K562 (cell line): ENCODE data around the gene TMEM174. TPM values are rescaled to one million over a fixed set of nuclear protein-coding genes. Genes with fewer than 3 reads are reported as not detected.
A peak's percentile ranks its signal among the peaks of the same experiment; 100 is the strongest.

Experiments used
- ATAC-seq: fragments of 200-7000 bp; cut with Tn5 transposase; 3 replicates; pipeline ENCODE4 v1.9.1; 2020; ENCODE audit warnings: moderate library complexity
- BruUV-seq: library from RNA; stranded (reverse); fragments of 400-500 nt; replicated peaks from 2 replicates; lab custom pipeline; 2021; lab: Mats Ljungman, UMichigan
- CTCF ChIA-PET: fragments of 300-600 bp; formaldehyde crosslinking; extraction: SDS; loops from one replicate; lab custom pipeline; 2021; ENCODE audit warnings: low intra/inter-chr PET ratio; lab: Yijun Ruan, JAX
- POLR2A ChIA-PET: fragments of 300-600, 350-650 bp; sonication (Branson Sonifier 250); formaldehyde crosslinking; extraction: SDS; loops from one replicate; lab custom pipeline; 2021; ENCODE audit warnings: antibody characterized with exemption, inconsistent platforms; lab: Yijun Ruan, JAX
- DNase-seq, 4 experiments: peaks; one replicate each; pipeline versions ENCODE4 v3.0.0 to v3.0.0-alpha.2; 2011 to 2018; ENCODE audit warnings: low spot score in 3 of 4, mixed read lengths in 3 of 4; ENCODE audit errors: extremely low read depth in 1 of 4
- FAIRE-seq: peaks from 2 replicates; lab custom pipeline; 2011; peaks lifted over from hg19 to GRCh38; lab: Jason Lieb, UNC
- H2AFZ ChIP-seq: 2 replicates; pipeline ENCODE4 v1.6.0; 2011; ENCODE audit warnings: low read depth, low read length, control low read depth, inconsistent platforms
- H3K27ac ChIP-seq: fragments of 200-600 bp; 3 replicates; pipeline ENCODE4 v1.8.0; 2011; ENCODE audit warnings: low read depth, mild to moderate bottlenecking, control low read depth, inconsistent platforms, low read length, moderate library complexity, mixed read lengths; ENCODE audit errors: extremely low read depth
- H3K27me3 ChIP-seq, 2 experiments: fragments of 300-600 bp in 1 of 2; 2 replicates in 1 of 2; 3 replicates in 1 of 2; pipeline versions ENCODE4 v1.6.0 to v1.8.0; 2011; ENCODE audit warnings: inconsistent platforms in 2 of 2, low read length in 2 of 2, mild to moderate bottlenecking in 1 of 2, mixed read lengths in 1 of 2, moderate library complexity in 1 of 2; ENCODE audit not compliant: control insufficient read depth in 2 of 2, insufficient read depth in 2 of 2
- H3K36me3 ChIP-seq: fragments of 300-600 bp; 3 replicates; pipeline ENCODE4 v1.8.0; 2011; ENCODE audit warnings: mild to moderate bottlenecking, low read length, inconsistent platforms; ENCODE audit not compliant: control insufficient read depth, insufficient read depth
- H3K4me1 ChIP-seq, 2 experiments: fragments of 200-600 bp in 1 of 2; replicated peaks in 1 of 2; 2 replicates in 1 of 2; 3 replicates in 1 of 2; pipeline versions ENCODE4 v1.5.1 to v1.8.0; 2011; ENCODE audit warnings: inconsistent platforms in 2 of 2, low read length in 2 of 2, mild to moderate bottlenecking in 1 of 2, mixed read lengths in 1 of 2, moderate library complexity in 1 of 2; ENCODE audit not compliant: control insufficient read depth in 2 of 2, insufficient read depth in 2 of 2
- H3K4me2 ChIP-seq: 2 replicates; pipeline ENCODE4 v1.6.1; 2011; ENCODE audit warnings: low read length, control low read depth, inconsistent platforms, mixed read lengths; ENCODE audit not compliant: insufficient read depth
- H3K4me3 ChIP-seq: fragments of 200-600 bp; sonication (generic), shearing (Covaris generic); 2 replicates; pipeline ENCODE4 v1.5.1; 2016; ENCODE audit warnings: control low read depth, inconsistent platforms
- H3K79me2 ChIP-seq: fragments of 200-600 bp; 3 replicates; pipeline ENCODE4 v1.8.0; 2011; ENCODE audit warnings: low read length, inconsistent platforms; ENCODE audit not compliant: control insufficient read depth, insufficient read depth
- H3K9ac ChIP-seq, 2 experiments: 2 replicates each; pipeline versions ENCODE4 v1.6.0 to v1.6.1; 2011; ENCODE audit warnings: low read depth in 2 of 2, low read length in 2 of 2, control low read depth in 1 of 2, inconsistent platforms in 1 of 2, mild to moderate bottlenecking in 1 of 2, mixed read lengths in 1 of 2; ENCODE audit not compliant: insufficient read depth in 1 of 2
- H3K9me1 ChIP-seq: one replicate; pipeline ENCODE4 v1.6.0; 2011; ENCODE audit warnings: inconsistent platforms, mild to moderate bottlenecking, low read length, moderate library complexity; ENCODE audit not compliant: control insufficient read depth, insufficient read depth
- H3K9me3 ChIP-seq: replicated peaks from 2 replicates; pipeline ENCODE4 v1.5.1; 2011; ENCODE audit warnings: low read depth, low read length, inconsistent platforms; ENCODE audit not compliant: control insufficient read depth, insufficient read depth
- H4K20me1 ChIP-seq: replicated peaks from 2 replicates; pipeline ENCODE4 v1.6.1; 2011; ENCODE audit warnings: low read length, inconsistent platforms, mixed read lengths; ENCODE audit not compliant: control insufficient read depth, insufficient read depth
- FOXJ2 ChIP-seq: fragments of 200-800 bp; sonication (Bioruptor generic); IDR thresholded peaks from 2 replicates; pipeline ENCODE4 v1.6.1; 2016; ENCODE audit warnings: missing genetic modification characterization, missing compliant biosample characterization
- KAT7 ChIP-seq: sonication (generic); formaldehyde crosslinking; IDR thresholded peaks from 2 replicates; pipeline ENCODE4 v1.8.0; 2022; ENCODE audit warnings: missing genetic modification reagents, mild to moderate bottlenecking, borderline replicate concordance
- MED1 ChIP-seq: sonication (generic); formaldehyde crosslinking; IDR thresholded peaks from 2 replicates; pipeline ENCODE4 v1.8.1; 2023; ENCODE audit warnings: missing genetic modification reagents, borderline replicate concordance
- NFXL1 ChIP-seq: fragments of 450-650 bp; formaldehyde crosslinking; IDR thresholded peaks from 2 replicates; pipeline ENCODE4 v1.4.0; 2021; ENCODE audit warnings: mild to moderate bottlenecking
- NFYB ChIP-seq: IDR thresholded peaks from 2 replicates; pipeline ENCODE4 v1.6.1; 2011; ENCODE audit warnings: mild to moderate bottlenecking, moderate library complexity; ENCODE audit not compliant: insufficient read length; ENCODE audit errors: extremely low read depth
- PHF8 ChIP-seq: fragments of 200-600 bp; sonication (generic); IDR thresholded peaks from 2 replicates; pipeline ENCODE4 v1.6.1; 2012; ENCODE audit warnings: mixed run types, mild to moderate bottlenecking, inconsistent platforms, low read length, moderate library complexity, borderline replicate concordance
- TFE3 ChIP-seq: fragments of 450-650 bp; formaldehyde crosslinking; IDR thresholded peaks from 2 replicates; pipeline ENCODE4 v1.4.0; 2020; ENCODE audit warnings: mild to moderate bottlenecking, mixed read lengths
- ZBTB1 ChIP-seq: sonication (generic); formaldehyde crosslinking; IDR thresholded peaks from 2 replicates; pipeline ENCODE4 v1.8.1; 2023; ENCODE audit warnings: missing genetic modification reagents, low read depth, mild to moderate bottlenecking, borderline replicate concordance
- ZNF23 ChIP-seq: fragments of 250-450 bp; sonication (Bioruptor Pico); IDR thresholded peaks from 2 replicates; pipeline ENCODE4 v1.4.0; 2020; ENCODE audit warnings: mild to moderate bottlenecking
- WGBS: fragments of 100-300 bp; shearing (Covaris generic); methylation state at CpG from one replicate; pipeline ENCODE4 v1.1.6; 2016; ENCODE audit warnings: low coverage, mixed read lengths; ENCODE audit not compliant: insufficient coverage; ENCODE audit errors: missing lambda C conversion rate; 5-methylcytosine and 5-hydroxymethylcytosine counted together
- in situ Hi-C: fragments of 300-500 bp; cut with MboI; formaldehyde crosslinking; loops from 4 replicates; pipeline ENCODE4 v1.15.0; 2018; ENCODE audit warnings: inconsistent platforms, mixed read lengths
- intact Hi-C: fragments of 100-400 bp; cut with micrococcal nuclease; formaldehyde crosslinking; loops from 2 replicates; pipeline ENCODE4 v1.14.2; 2022
- polyA plus RNA-seq, 8 experiments: library from polyadenylated mRNA; depleted of rRNA in 4 of 8; stranded (reverse) in 5 of 8; unstranded in 3 of 8; fragments of >200 nt; fragmentation: Nextera tagmentation in 2 of 8; fragmentation: Illumina TruSeq in 1 of 8; extraction: Ambion mirVana in 2 of 8; extraction: Trizol in 1 of 8; gene quantifications; 2 replicates each; pipeline versions ENCODE4 v1.2.1 to v1.2.3, GENCODE V29; 2011 to 2014; ENCODE audit warnings: inconsistent platforms in 1 of 8, missing spikeins in 1 of 8
- total RNA-seq, 7 experiments: library from RNA; depleted of rRNA in 6 of 7; stranded (reverse); fragments of >200 nt in 6 of 7; fragmentation: Illumina TruSeq in 2 of 7; extraction: Trizol in 2 of 7; gene quantifications; 2 replicates each; pipeline versions ENCODE4 v1.2.1 to v1.2.3, GENCODE V29; 2011 to 2021; ENCODE audit warnings: low replicate concordance in 1 of 7

The TMEM174 gene
- total and polyA plus RNA-seq, 9 of the 15 experiments (the other 6 are each of a cell fraction or from before 2014, with no cell fraction given): not detected

GRCh38 chr5:73129143-73129542, 43.9 kb upstream of the TMEM174 start:
- TF ChIP-seq MED1 (CRISPR knock-in tag) (no peak), NFYB (peak; percentile 52), FOXJ2 (tag) (no peak), TFE3 (CRISPR knock-in tag) (no peak), PHF8 (no peak), ZBTB1 (CRISPR knock-in tag) (no peak), KAT7 (CRISPR knock-in tag) (no peak), ZNF23 (CRISPR knock-in tag) (no peak), NFXL1 (CRISPR knock-in tag) (no peak)
- CTCF ChIA-PET: no interaction called here
- Histone ChIP-seq H3K4me3 (0 out of 2 replicates have a peak overlapping the region, but pooled peaks have one; percentile 4), H4K20me1 (no peaks in the 10 kb centered on the region), H3K36me3 (no peaks in the 10 kb centered on the region), H2AFZ (peak overlapping the region; percentile 76), H3K4me1 (no peaks in the 10 kb centered on the region), H3K27me3 (peaks cover 11 to 25% of the 10 kb centered on the region in 2 experiments), H3K27ac (no peak overlapping the region), H3K4me2 (peak overlapping the region; percentile 57), H3K9me3 (no peaks in the 10 kb centered on the region), H3K79me2 (no peaks in the 10 kb centered on the region), H3K9me1 (no peaks in the 10 kb centered on the region), H3K9ac (no peak overlapping the region)
- intact Hi-C loops: no loop called here
- no TSS peak for BruUV-seq
- WGBS: 9% methylated on average over 5 of the region's 5 CpGs
- FAIRE-seq (peak; percentile 83), DNase-seq (peak in 2 of 4 experiments; percentile 26 to 32), ATAC-seq (peak; percentile 82)
- in situ Hi-C loops: no loop called here
- POLR2A ChIA-PET: interaction anchor here (0.6 kb wide), 1 partner anchor 66 kb away, joined by 3 read pairs; no protein-coding TSS in a partner anchor
